GM13977 (cell line): ENCODE results near the gene SRP9.

ENCODE experiments used
- DNase-seq: peaks from one replicate; pipeline ENCODE4 v3.0.0; 2012; ENCODE audit warnings: low spot score
- in situ Hi-C: fragments of 300-500 bp; cut with MboI; formaldehyde crosslinking; loops from one replicate; pipeline ENCODE4 v1.12.0; 2022; ENCODE audit warnings: low sequenced_read_pairs, low pct_unique_long_range_greater_than_20kb, mixed read lengths, inconsistent platforms; ENCODE audit not compliant: unreplicated experiment
- TF ChIP-seq, protein P1 (sequence below): IDR thresholded peaks from 2 replicates; pipeline ENCODE4 v1.5.1; 2012; ENCODE audit warnings: mild to moderate bottlenecking, control low read depth; ENCODE audit not compliant: insufficient read depth; ENCODE audit errors: extremely low read depth, missing control alignments

SRP9 gene

DNA sequence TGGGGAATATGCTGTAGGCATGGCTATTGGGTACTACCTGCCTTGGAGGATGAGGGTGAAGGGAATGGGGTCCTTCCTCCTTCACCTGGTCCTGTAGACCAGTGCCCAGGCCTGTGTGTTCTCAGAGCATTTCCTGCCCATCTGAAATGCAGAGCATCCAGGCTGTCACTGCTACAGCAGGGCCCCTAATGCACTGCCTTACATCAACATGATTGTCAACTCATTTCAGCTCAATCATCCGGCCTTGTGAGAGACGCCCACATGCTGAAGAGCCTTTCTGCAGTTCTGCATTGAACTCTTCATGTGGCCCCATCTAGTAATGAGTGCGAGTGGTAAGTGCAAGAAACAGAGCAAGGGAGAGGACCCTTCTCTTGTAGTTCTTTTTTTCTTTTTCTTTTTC, 39.8 kb upstream of the SRP9 start:
- TF ChIP-seq, protein P1, sequence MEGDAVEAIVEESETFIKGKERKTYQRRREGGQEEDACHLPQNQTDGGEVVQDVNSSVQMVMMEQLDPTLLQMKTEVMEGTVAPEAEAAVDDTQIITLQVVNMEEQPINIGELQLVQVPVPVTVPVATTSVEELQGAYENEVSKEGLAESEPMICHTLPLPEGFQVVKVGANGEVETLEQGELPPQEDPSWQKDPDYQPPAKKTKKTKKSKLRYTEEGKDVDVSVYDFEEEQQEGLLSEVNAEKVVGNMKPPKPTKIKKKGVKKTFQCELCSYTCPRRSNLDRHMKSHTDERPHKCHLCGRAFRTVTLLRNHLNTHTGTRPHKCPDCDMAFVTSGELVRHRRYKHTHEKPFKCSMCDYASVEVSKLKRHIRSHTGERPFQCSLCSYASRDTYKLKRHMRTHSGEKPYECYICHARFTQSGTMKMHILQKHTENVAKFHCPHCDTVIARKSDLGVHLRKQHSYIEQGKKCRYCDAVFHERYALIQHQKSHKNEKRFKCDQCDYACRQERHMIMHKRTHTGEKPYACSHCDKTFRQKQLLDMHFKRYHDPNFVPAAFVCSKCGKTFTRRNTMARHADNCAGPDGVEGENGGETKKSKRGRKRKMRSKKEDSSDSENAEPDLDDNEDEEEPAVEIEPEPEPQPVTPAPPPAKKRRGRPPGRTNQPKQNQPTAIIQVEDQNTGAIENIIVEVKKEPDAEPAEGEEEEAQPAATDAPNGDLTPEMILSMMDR: no peak
- DNase-seq: no peak
- in situ Hi-C loops: no loop called here

DNA sequence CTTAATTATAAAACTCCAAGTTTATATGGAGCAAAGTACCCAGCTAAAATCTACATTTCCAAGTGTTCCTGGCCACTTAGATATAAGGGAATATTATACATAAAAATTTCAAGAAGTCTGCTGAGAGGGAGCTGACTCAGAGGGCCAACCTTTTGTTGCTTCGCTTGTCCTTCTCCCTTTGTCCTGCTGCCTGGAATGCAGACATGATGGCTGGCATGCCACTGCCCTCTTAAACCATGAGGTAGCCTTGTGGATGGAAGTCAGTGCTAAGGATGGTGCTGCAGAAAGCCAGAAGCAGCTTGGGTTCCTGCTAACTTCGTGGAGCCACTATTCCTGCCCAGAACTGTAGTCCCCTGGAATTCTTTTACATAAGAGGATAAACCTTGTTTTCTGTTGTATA, 38.9 kb upstream of the SRP9 start:
- TF ChIP-seq, protein P1: no peak
- DNase-seq: no peak
- in situ Hi-C loops: no loop called here

- TF ChIP-seq, protein P1: no peak
- DNase-seq: no peak
- in situ Hi-C loops: no loop called here
These were observed 38.0 kb upstream of the SRP9 start for GRCh38 chr1:225739542-225740107.

DNA sequence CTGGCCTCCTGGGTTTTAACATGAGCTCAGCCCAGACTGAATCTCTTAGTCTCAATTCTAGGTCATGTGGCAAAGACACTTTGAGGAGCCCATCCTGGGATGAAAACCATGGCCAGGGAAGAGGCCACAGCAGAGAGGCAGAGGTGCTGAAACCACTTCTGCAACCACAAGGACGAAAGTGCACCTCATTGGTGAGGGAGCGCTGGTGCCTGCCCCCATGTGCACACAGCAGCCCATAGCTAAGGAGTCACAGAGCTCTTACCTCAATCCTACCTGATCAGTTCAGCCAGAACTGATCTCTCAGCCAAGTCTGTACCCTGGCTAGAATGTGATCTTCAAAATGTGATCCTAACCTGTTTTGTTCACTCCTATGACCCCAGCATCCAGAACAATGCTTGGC, 32.9 kb upstream of the SRP9 start:
- in situ Hi-C loops: no loop called here
- no peak for DNase-seq
- TF ChIP-seq, protein P1: no peak

GRCh38 chr1:225745273-225745672, 32.4 kb upstream of the SRP9 start:
- no peak for DNase-seq
- in situ Hi-C loops: no loop called here
- TF ChIP-seq, protein P1: no peak

GRCh38 chr1:225746361-225747179, 31.1 kb upstream of the SRP9 start:
- DNase-seq: no peak
- in situ Hi-C loops: no loop called here
- TF ChIP-seq, protein P1: no peak
